CD4-positive, alpha-beta T cell treated with Interleukin-15 for 4 hours (primary cell): Measurements from ENCODE around the gene PPFIA2.

Experiments used
- DNase-seq: peaks from one replicate; pipeline ENCODE4 v3.0.0-alpha.2; 2020; ENCODE audit warnings: low spot score

PPFIA2 gene

DNA sequence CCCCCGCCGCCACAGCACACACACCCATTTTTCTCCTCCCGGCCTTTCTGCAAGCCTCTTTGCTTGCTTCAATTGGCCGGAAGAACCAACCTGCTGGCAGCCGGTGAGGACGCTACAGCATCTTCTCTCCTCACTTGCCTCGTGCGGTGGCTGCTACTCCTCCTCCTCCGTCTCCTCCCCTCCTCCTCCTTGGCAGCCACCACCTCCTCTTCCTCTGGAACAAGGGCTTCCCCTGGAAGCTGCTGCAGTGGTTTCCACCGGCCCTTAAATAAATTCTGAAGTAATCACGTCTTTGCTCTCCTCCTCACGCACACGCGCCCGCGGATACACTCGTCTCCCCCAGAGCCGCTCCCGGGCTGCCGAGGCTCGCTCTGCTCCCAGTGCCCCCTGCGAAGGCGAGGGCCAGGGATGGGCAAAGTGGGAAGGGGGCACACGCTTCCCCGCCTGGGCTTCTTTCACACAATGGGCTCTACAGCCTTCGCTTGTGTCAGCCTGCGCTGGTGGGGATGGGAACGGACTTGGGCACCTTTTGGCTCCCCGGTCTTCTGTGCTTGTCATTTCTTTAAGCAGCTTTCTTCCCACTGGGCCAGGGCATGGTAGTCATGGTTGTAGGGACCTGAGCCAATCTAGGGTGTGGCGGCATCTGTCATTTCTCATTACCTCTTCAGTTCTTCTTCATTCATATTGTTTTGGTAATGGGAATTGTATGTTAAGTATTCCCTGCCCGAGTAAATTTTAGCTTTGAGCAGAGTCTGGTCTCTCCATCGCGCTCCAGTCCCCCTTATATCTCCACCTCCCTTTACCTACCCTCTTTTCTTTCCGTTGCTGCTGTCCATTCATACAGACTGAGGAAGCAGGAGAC lies at the start of gene PPFIA2:
PPFIA2 (minus strand) TSS at position 161 of the 862 bp plus-strand sequence.
- no peak for DNase-seq

DNA sequence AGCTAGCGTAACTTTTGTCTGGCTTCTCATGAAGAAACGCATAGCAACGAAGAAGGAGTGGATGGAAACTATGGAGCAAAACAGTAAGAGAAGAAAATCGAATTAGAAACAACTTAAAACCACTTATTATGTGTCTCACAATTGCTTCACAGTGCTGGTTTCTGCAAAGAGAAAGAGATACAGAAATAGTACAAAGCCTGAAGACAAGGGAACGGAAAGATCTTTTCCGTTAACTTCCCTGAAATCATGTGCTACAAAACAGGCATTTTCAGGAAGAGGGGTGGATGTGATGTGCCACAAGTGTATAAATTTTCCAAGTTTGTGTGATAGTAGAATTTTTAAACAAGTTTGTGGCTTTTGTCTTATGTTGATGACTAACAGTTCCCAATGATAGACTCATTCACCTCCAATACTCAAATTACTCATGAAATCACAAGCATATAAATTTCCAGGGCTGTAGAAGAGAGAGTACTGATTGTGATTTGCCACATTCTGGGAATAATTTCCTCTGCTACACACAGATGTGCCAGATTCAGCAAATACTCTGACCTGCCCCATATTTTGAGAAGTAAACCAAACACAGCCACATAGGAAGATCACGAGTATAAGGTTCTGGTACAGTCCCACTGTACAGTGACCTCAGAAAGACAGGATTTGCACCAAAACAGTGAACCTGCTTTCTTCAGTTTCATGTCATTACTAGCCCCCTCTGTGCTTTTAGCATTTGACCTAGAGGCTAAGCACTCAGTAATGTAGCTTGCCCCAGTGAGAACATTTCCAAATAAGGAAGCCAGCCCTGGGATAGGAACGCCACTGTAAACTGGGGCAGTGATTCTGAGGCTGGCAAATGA lies 41.4 kb upstream of the PPFIA2 start:
- DNase-seq: no peak

DNA sequence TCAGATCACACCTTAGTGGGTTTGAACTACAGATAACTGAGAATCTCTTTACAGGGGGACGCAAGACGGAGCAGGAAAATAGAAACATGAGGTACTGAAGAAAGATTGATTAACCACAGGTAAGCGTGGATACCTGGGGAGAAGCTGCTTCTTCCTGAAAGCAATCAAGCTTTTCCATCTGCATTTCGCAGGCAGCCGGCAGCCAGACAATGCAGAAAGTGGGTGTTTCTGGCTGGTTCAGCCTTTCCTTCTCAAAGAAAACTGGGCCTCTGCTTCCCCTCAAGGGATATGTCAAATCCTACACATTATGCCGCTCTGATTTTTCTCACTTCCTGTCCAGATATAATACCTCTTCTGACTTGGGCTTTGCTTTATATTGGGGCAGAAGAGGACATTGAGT lies 39.1 kb upstream of the PPFIA2 start:
- no peak for DNase-seq

DNA sequence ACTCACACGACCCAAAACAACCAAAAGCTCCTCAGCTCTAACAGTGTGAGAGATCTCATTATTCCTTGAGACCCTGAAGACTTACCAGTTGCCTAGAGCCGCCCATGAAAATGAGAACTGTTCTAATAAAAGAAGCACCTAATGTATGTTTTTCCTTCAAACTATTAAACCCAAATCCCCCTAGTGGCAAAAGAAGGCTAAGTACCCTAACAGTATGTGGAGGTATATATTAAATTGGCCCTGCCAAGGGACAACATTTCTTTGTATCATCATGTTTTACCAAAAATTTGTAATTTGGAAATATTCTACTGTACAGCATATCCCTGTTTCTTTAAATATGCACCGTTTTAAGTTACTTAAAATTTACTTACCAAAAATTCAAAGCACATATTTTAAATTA lies 38.0 kb upstream of the PPFIA2 start:
- peak; percentile 0 for DNase-seq

DNA sequence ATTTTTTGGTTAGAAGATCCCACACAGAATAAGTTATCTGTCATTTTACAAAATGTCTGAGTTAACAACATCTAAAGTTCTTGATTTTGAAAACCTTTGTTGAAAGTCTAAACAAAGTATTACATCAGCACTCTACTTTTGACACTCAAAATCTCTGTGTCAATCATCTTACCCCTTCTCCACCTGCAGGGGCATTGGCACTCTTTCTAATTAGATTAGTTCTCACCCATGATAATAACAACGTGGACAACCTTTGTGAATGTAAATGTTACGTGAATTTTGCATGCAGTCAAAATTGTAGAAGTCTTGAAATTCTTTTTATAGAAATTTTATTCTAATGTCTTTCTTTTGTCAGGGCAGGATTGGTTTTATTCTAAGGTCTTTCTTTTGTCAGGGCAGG lies 33.5 kb upstream of the PPFIA2 start:
- DNase-seq: no peak

DNA sequence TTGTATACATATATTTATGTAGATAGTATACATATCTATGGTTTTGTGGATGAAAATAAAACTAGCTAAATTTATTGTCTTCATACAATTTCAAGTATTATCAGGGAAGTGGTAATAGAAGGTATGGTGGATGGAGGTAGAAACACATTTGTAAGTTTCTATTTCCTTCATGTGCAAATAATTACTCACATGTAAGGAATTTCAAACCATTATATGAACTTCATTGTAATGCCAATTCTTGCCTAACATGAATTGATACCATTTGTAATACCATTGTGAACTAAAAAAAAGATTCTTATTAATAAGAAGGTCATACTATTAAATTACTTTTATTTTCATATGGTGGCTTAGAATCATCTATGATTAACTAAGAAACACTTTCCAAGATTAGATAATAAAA lies 20.1 kb upstream of the PPFIA2 start:
- no peak for DNase-seq

DNA sequence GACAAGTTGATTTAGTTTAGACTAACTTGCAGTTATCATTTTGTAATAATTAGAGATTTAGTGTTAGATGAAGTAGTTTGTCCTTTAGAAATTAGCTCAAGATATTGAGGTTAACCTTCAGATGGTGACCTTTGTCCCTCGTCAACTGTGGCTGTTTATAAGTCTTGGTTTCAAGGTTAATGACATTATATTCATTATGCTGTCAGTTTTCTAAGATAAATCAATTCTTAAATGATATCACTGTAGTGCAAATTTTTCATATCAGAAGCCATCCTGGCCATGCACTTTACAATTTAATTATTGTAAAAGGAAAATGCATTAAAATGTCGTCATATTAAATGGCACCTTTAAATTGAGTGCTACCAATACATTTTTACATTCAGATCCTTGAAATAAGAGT lies 19.6 kb upstream of the PPFIA2 start:
- DNase-seq: no peak

DNA sequence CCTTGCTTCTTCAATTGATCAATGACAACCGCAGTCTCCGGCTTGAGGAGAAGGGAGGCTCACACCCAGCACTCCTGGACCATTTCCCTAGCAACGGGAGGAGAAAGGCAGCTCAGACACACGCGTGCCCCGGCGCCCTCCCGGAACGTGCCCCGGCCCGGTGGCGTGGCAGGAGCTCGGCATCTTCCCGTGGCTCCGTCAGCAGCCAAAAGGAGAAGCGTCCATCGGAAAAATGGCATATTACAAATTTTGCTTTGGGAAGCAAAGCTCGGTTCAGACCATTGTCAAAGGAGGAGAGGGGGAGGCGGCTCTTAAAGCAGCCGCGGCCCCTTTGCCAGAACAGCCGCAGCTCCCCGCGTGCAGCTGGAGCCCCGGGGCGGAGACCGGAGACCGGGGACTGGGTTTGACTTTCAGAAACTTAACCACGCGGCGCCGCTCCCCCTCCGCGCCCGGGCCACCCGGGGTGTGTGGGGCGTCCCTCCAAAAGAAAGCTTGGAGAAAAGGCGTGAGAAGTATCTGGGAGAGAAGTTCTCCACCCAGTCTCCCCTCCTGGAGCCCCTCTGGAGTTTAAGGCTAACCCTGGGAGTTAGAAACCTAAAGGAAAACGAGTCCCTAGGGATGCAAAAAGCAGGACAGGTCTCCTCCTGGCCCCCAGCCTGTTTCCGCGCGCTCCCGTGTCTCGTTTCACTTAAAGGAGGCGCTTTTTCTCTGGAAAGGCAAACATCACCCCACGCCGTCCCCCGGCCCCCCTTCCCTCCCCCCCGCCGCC lies 545 bp downstream of the PPFIA2 start:
- DNase-seq: no peak

DNA sequence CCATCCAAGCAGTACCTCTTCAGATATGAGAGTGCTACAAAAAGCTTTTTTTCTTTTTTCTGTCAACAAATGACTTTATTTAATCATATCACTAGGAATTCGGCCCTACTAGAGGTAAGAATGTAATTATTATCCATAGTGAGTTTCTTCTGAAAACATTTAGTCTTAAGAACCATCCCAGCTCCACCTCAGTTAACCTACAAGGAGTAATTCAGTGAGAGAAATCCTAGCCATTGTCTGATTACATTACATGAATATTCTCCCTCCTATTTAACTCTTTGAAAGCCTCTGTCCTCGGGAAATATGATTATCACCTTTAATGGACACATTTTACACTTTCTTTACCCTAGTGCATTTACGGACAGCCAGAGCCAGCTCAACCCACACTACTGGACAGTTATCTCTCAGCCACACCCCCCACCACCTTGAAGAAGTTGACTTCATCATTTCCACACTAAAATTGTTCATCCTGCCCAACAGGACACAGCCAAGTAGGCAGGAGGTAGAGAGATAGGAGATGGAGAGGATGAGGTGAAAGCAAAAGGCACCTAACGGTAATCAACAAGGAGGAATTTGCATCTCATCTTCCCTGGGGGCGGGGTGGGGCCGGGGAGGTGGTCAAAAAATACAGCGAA lies 1.3 kb downstream of the PPFIA2 start:
- no peak for DNase-seq

DNA sequence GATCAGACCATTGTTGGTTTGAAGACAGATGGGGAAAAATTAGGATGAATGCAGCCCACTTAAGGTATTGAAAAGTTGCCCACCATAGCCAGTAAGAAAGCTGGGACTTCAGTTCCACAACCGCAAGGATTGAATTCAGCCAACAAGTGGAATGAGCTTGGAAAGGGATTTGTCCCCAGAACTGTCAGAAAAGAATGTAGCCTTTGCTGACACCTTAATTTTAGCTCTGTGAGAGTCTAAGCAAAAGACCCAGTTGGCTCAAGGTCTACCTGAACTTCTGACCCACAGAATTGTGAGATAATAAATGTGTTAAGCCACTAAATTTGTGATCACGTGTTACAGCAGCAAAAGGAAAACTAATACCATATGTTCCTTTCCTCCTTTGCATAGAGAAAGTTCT lies 29.4 kb downstream of the PPFIA2 start:
- DNase-seq: no peak

DNA sequence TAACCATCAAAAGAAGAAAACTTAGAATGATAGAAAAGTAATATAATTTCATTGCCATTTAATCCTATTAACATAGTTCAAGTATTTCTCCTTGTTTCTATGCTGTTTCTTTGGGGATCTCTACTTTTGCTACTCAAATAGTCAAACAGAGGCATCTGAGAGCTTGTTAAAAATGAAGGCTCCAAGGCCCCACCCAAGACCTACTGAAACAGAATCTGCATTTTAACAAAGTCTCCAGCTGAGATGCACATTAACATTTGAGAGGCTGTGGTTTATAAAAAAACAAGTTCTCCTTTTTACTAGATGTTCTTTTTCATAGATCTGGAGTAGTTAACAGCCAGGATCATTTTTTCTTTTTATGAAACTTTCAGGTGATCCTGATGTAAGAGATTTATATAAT lies 31.8 kb downstream of the PPFIA2 start:
- DNase-seq: no peak

DNA sequence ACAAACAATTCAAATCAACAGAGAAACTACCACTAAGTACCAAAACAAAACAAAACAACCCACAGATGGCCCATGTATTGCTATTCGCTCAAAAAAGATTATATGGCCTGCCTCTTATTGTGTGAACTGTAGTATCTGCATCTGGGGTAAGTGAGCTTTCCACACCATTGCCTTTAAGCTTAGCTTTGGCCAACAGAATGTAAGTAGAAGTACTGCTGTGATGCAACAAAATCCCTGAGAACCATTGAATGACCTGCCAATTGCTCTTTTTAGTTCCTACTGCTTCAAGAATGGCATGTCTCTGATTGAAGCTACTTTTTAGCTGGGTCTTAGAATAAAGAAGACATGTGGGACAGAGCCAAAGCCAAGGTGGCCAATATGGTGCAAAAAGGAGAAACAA lies 32.5 kb downstream of the PPFIA2 start:
- no peak for DNase-seq

DNA sequence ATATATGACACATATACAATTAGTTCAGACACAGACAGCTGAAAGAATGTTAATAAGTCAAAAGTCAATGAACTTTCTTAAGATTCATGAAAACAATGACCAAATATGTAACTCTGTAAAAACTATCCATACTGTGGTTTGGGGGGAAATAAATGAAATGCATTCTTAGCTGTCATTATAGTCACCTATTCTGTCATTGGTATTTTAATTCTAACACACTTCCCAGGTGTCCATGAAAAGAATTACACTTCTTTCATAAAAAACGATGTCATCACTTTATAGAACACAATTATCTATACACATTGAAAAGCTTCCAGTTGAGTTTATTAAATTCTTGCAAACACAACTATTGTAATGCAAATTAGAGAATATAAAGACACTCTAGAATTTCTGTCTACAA lies 35.8 kb downstream of the PPFIA2 start:
- no peak for DNase-seq

DNA sequence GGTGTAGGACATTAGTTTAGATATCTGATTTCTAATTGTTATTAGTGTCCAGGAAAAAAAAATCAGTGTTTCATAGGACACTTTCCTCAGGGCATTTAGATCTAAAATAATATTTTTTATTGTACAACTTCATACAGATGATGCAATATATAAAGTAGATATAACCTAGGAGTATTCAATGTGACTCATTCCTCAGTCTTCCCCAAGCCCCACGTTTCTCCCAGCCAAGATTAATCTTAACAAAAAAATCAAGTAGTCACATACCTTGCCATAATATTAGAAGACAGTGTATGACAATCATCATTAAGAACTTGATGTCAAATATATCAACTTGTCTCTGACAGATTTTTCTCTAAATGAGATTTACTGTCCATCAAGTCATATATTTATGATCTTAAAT lies 37.1 kb downstream of the PPFIA2 start:
- no peak for DNase-seq

DNA sequence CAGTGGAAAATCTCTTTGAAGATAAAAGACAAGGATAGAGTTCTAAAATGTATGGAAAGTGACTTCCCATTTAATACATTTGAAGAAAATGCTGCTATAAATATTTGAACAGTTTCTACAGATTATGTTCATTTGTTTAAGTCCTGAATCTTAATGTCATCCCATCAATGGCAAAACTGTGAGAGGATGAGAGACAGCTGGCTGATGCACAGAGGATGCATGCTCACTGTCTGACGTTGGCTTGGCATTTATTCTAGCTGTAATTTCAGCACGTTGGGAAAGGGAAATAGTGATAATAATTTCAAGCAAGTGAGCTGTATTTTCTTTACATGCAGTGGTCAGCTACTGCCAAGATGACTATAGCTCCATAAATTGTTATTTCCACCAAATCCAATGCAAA lies 40.5 kb downstream of the PPFIA2 start:
- no peak for DNase-seq

DNA sequence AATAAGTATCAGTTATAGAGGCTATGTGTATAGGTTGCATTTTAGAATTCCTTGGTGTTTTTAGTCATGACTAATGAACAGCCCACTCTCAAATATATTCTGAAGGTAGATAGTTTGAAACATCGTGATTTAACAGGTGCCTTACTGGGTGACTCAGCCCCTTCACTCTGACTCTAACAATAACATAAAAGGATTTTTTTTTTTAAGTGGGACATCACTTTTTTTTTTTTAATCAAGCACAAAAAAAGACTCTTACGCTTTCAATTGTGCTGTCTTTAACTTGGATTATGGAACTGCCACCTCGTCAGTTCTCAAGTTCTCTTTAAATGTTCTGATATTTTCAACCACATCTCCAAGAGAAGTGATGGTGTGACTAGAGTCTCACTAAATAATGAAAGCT lies 46.6 kb downstream of the PPFIA2 start:
- no peak for DNase-seq

DNA sequence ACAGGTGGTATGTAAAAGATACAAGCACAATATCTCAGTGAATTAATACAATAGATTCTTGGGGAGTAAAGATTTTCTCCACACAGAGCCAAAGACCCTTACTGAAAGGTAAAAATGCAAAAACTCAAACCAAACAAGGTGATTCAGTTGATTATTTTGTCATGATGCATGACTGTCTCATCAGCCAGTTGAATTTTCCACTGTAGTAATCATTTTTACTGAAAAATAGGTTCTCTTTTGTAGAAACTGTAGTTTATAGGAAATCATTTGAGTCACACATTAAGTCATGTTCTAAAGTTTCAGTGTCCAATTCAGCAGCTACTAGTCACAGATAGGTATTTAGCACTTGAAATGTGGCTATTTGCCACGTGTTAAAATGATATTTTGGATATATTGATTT lies 53.6 kb downstream of the PPFIA2 start:
- no peak for DNase-seq

DNA sequence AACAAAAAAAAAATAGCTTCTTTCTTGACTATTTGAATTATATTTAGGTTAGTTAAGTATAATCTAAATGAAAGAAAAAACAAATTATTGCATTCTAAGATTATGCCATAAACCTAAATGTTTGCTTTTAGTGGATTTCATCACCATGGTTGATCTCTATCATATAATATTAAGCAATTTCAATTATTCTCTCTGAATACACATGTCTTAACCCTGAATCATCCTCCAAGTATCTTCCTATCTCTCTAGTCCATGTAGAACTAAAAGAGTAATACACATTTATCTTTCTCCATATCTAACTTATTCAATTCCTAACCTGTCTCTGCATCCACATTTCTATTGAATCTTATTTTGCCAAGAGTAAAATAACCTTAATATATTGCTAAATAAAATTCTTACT lies 59.6 kb downstream of the PPFIA2 start:
- DNase-seq: no peak

DNA sequence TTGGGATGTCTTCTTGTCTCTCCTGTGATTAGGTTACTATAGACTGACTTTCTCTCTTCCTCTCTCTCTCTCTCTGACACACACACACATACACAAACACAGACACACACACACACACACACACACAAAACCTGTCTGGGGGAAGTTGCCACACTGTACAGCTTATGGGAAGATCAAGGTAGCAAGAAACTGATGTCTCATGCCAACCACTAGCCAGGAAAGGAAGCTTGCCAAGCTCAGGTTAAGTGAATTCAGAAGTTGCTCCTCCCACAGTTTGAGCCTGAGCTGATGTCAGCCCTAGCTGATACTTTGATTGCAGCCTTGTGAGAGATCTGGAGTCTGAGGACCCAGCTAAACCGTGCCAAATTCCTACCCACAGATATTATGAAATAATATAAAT lies 67.1 kb downstream of the PPFIA2 start:
- DNase-seq: no peak

DNA sequence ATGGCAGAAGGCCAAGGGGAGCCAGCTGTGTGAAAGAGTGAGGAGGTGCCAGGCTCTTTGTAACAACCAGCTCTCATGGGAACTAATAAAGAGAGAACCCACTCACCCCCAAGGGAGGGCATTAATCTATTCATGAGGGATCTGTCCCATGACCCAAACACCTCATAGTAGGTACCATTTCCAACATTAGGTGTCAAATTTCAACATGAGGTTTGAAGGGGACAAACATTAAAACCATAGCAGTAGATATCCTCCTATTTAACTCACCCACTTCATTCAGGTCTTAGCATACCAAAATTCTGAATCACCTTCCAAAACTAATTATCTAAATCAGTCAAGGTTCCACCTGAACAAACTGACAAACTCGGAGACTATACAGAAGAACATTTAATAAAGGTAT lies 75.3 kb downstream of the PPFIA2 start:
- no peak for DNase-seq

DNA sequence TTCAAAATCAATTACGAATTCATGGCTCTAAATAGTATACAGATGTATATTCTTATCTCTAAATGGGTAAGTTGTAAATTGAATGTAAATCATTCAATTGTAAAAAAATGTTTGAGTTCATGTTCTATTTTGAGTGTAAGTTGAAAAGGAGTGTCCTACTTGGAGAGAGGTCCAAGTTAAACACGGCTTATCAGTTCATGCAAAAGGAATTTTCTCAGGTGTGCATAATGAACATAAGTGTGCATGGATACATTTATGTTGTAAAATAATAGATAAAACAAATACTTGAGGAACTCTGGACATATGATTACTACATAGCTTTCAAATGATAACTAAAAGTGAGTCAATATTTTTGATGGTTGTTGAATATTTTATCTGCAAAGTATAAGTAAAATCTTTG lies 79.5 kb downstream of the PPFIA2 start:
- no peak for DNase-seq

DNA sequence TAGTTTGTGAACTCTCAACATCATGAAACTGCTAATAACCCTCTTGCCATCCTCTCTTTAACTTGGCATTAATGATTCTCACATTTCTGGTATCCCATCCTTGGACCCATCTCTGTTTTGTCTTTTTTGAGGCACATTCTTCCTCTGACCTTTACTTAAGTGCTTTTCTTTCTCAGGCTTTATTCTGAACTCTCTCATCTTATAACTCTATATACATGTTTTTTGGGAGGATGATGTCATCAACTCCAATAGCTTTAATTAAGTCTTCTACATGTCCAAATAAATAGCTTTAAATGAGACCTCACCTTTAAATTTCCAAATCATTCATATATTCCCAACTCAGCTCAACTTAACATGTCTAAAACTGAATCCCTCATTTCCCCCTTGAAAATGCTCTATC lies 88.4 kb downstream of the PPFIA2 start:
- no peak for DNase-seq
